Adrenal gland (tissue), 12 donors: ENCODE results near the gene PLAC8L1. TPM values are rescaled to one million over a fixed set of nuclear protein-coding genes. Genes with fewer than 3 reads are reported as not detected.

ENCODE experiments used
- DNase-seq, 7 donors: peaks; one replicate each; pipeline ENCODE4 v3.0.0-alpha.2; 2019 to 2020
- H3K27ac ChIP-seq, 5 donors: fragments of 200-600 bp; sonication (generic) in 4 of 5; 1 replicate in 3 of 5; 2 replicates in 2 of 5; pipeline versions ENCODE4 v1.5.1 to v1.8.0; 2016 to 2020; ENCODE audit warnings: mild to moderate bottlenecking in 1 of 5
- H3K27me3 ChIP-seq: fragments of 200-600 bp; 2 replicates; pipeline ENCODE4 v1.8.0; 2021
- H3K36me3 ChIP-seq, 2 donors: fragments of 200-600 bp; replicated peaks in 1 of 2; 1 replicate in 1 of 2; 2 replicates in 1 of 2; pipeline versions ENCODE4 v1.5.1 to v1.8.0; 2018 to 2022
- H3K4me1 ChIP-seq, 2 donors: fragments of 200-600 bp; replicated peaks in 1 of 2; 1 replicate in 1 of 2; 2 replicates in 1 of 2; pipeline versions ENCODE4 v1.5.1 to v1.8.0; 2018 to 2021
- H3K4me3 ChIP-seq, 4 donors: fragments of 200-600 bp; sonication (generic) in 3 of 4; one replicate each; pipeline ENCODE4 v1.5.1; 2016 to 2018
- H3K9me3 ChIP-seq, 3 donors: fragments of 200-600 bp; sonication (generic) in 1 of 3; replicated peaks in 1 of 3; 1 replicate in 2 of 3; 2 replicates in 1 of 3; pipeline versions ENCODE4 v1.5.1 to v1.8.0; 2016 to 2021
- CTCF ChIP-seq, 6 experiments: fragments of 450-650 bp in 4 of 6; fragments of 200-600 bp in 2 of 6; sonication (generic) in 1 of 6; IDR thresholded peaks; 1 replicate in 5 of 6; 2 replicates in 1 of 6; pipeline versions ENCODE4 v1.5.1 to v1.8.0; 2016 to 2021; ENCODE audit warnings: antibody characterized with exemption in 6 of 6, mild to moderate bottlenecking in 2 of 6, moderate library complexity in 1 of 6
- POLR2A ChIP-seq, 2 donors: fragments of 450-650 bp; IDR thresholded peaks; one replicate each; pipeline ENCODE4 v1.6.1; 2017; ENCODE audit warnings: antibody characterized with exemption in 2 of 2, mild to moderate bottlenecking in 2 of 2, moderate library complexity in 1 of 2
- WGBS, 4 donors: extraction: QIAGEN DNeasy Blood & Tissue Kit in 2 of 4; methylation state at CpG; one replicate each; pipeline versions ENCODE4 v1.1.5 to v1.1.7; 2013 to 2017; 5-methylcytosine and 5-hydroxymethylcytosine counted together
- intact Hi-C, 2 donors: fragments of 100-400 bp; cut with DNase I; formaldehyde crosslinking; loops; one replicate each; pipeline versions ENCODE4 v1.14.1 to v1.15.0; 2022 to 2023
- polyA plus RNA-seq, 3 donors: library from polyadenylated mRNA; stranded (reverse); fragments of 200-250 nt in 2 of 3; fragments of 350-450 nt in 1 of 3; fragmentation: Illumina TruSeq in 1 of 3; extraction: RNeasy Lipid Tissue Mini Kit (QIAGEN cat#74804) in 1 of 3; gene quantifications; one replicate each; pipeline ENCODE4 v1.2.3, GENCODE V29; 2013 to 2014
- small RNA-seq, 2 donors: library from RNA; depleted of rRNA; stranded (forward); fragments of <200 nt; gene quantifications; one replicate each; pipeline ENCODE3, GENCODE V24; 2016
- total RNA-seq, 9 donors: library from RNA; depleted of rRNA in 4 of 9; stranded (reverse); fragments of >200 nt in 4 of 9; fragments of 120-200 nt in 1 of 9; fragmentation: NEBNext Ultra II Directional in 1 of 9; extraction: Animal tissue kit (Norgen Biotek cat#: 25700) in 1 of 9; gene quantifications; one replicate each; pipeline versions ENCODE4 v1.1.0 to v1.2.4, GENCODE V29; 2013 to 2023
- donor health status: healthy with polysubstance abuse.
- donor health status: Bipolar disorder and iron deficiency.
- donor health status: DM: yes; HTN: yes; CAD: no.
- donor health status: DM: no; HTN: no; CAD: no.
- donor health status: DM: no; HTN: no; CAD: no.
- donor health status: DM: yes; HTN: yes; CAD: no.

The PLAC8L1 gene
- total and polyA plus RNA-seq, 12 donors = 0.37 to 1.2 (median 0.97) TPM; not detected in 7

DNA sequence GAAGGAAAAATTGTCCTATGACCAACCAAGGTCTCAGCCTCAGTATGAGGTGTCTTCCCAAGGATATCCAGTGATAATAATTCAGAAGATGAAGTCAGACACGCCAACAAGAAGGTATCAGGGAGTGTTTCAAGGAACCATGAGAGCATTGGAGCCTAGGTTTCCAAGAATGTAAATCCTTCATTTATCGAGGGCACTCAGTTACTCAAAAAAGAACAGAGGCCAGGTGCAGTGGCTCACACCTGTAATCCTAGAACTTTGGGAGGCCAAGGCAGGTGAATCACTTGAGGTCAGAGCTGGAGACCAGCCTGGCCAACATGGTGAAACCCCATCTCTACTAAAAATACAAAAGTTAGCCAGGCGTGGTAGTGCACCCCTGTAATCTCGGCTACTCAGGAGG is 70.8 kb downstream of the PLAC8L1 start:
- Histone ChIP-seq H3K4me3 (no peak overlapping the region), H3K27me3 (no peaks in the 10 kb centered on the region), H3K4me1 (no peaks in the 10 kb centered on the region), H3K36me3 (no peaks in the 10 kb centered on the region), H3K9me3 (peaks cover 0 to 4% (median 0%) of the 10 kb centered on the region in 3 donors), H3K27ac (no peak overlapping the region)
- intact Hi-C loops = no loop called here
- TF ChIP-seq CTCF (IDR thresholded peaks at IDR 0.05) = no peak
- TF ChIP-seq POLR2A (IDR thresholded peaks at IDR 0.05) = no peak
- DNase-seq = no peak
- 68 to 94% (median 77%) methylated on average over 4 of the region's 4 CpGs for WGBS, 4 donors

Small RNAs within 50 kb of the gene (small RNA-seq; reads per million reads assigned to genes)
- 0 reads per million in 2 donors for gene AC091959.1

Other genes with a start within 250 kb of the PLAC8L1 start
- gene GRXCR2, start 232.6 kb downstream of the PLAC8L1 start, total RNA-seq = not detected
- gene GRXCR2, start 232.6 kb downstream of the PLAC8L1 start, polyA plus RNA-seq = not detected
- 1 to 10 TPM in 6 of 9 donors, under 1 TPM in 3; 0.69 to 3.8 (median 1.1) TPM for gene SH3RF2, start 169.0 kb downstream of the PLAC8L1 start, total RNA-seq
- 1 to 10 TPM in 2 of 3 donors, under 1 TPM in 1; 0.60 to 3.4 (median 2.1) TPM for gene SH3RF2, start 169.0 kb downstream of the PLAC8L1 start, polyA plus RNA-seq
- gene LARS1, start 77.1 kb upstream of the PLAC8L1 start, total RNA-seq = 100 to 1,000 TPM in 2 of 9 donors, 10 to 100 TPM in 7; 42.7 to 113 (median 88.0) TPM
- gene LARS1, start 77.1 kb upstream of the PLAC8L1 start, polyA plus RNA-seq = 100 to 1,000 TPM in 1 of 3 donors, 10 to 100 TPM in 2; 37.0 to 119 (median 61.9) TPM
- 10 to 100 TPM in 8 of 9 donors, 1 to 10 TPM in 1; 8.1 to 19.6 (median 12.6) TPM for gene RBM27, start 98.0 kb upstream of the PLAC8L1 start, total RNA-seq
- 10 to 100 TPM in 1 of 3 donors, 1 to 10 TPM in 2; 3.5 to 16.7 (median 5.7) TPM for gene RBM27, start 98.0 kb upstream of the PLAC8L1 start, polyA plus RNA-seq
- gene POU4F3, start 233.3 kb upstream of the PLAC8L1 start, total RNA-seq = under 1 TPM in 2 of 9 donors, not detected in 7; 0.11 to 0.14 TPM
- gene POU4F3, start 233.3 kb upstream of the PLAC8L1 start, polyA plus RNA-seq = not detected